NCI-H1694 treated with DMSO at 0.1 percent for 48 hours (cell line): ENCODE measurements around the gene FAM81B.

Experiments
- DNase-seq: peaks from one replicate; lab custom pipeline; 2025; lab: John Stamatoyannopoulos, UW

The FAM81B gene

GRCh38 chr5:95401626-95402025 is 10.5 kb downstream of the FAM81B start:
- no peak for DNase-seq

GRCh38 chr5:95403996-95404395 is 12.8 kb downstream of the FAM81B start:
- no peak for DNase-seq

GRCh38 chr5:95406426-95407090 is 15.4 kb downstream of the FAM81B start:
- DNase-seq = no peak

GRCh38 chr5:95410279-95410678 is 19.1 kb downstream of the FAM81B start:
- no peak for DNase-seq

DNA sequence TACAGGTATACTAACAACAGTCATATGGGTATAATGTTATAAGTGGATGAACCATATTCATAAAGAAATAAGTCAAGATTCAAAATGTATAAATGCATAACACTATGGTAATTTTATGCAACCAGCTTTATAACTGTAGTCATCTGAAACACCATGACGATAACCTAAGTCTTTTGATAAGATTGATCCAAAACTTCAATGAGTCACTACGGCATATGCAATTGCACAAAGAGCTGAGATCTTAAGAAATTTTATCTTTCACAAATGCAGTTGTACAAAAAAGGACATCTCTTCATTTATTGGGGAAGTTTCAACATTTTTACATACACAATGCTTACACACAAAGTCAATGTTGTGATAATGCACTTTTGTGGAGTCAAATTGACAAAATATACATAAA is 20.3 kb downstream of the FAM81B start:
- DNase-seq = no peak

- no peak for DNase-seq
Observed at GRCh38 chr5:95414451-95414850, 23.3 kb downstream of the FAM81B start.

DNA sequence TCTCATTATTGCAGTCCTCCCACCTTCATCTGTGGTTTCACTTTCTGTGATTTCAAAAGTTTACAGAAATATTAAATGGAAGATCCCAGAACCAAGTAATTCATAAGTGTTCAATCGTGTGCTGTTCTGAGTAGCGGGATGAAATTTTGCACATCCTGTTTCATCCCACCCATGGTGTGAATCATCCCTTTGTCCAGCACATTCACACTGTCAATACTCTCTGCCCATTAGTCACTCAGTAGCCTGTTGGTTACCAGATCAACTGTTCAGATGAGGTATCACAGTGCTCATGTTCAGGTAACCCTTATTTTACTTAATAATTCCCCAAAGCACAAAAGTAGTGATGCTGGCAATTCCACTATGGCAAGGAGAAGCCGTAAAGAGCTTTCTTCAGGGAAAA is 26.8 kb downstream of the FAM81B start:
- DNase-seq = no peak

DNA sequence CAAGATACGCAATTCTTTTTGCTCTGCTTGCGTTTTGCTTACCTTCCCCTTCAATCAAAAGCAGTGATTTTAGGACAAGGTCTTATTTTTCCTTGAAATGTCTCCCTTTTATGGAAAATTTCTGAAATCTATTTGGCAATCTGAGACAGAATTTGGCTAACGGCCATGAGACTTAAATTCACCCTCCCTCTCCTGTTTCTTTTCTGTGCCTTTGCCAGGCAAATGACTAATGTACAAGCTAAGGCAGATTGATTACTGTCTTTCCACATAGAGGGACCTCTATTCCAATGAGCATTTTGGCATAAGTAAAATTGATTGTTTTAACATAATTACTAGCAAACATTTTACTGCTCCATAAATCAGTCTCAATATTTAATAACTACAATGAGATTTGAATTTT is 31.7 kb downstream of the FAM81B start:
- DNase-seq = no peak

GRCh38 chr5:95424016-95424415 is 32.9 kb downstream of the FAM81B start:
- no peak for DNase-seq

DNA sequence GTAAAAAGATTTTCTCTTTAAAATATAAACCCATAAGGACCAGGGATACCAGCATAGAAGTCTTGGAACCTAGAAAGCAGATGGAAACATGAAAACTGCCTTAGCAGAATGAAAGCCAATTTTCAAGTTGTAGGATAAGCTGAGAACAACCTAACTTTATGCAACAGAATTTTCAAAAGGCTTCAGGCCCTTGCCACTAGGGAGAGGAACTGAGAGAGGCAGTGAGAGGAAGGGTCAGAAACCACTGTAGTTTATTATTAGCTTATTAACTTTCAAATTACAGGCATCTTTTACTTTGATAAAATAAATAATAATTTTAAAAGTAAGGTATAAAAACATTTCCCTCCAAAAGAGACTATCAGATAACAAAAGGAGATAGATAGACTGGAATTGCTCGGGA is 33.4 kb downstream of the FAM81B start:
- no peak for DNase-seq

DNA sequence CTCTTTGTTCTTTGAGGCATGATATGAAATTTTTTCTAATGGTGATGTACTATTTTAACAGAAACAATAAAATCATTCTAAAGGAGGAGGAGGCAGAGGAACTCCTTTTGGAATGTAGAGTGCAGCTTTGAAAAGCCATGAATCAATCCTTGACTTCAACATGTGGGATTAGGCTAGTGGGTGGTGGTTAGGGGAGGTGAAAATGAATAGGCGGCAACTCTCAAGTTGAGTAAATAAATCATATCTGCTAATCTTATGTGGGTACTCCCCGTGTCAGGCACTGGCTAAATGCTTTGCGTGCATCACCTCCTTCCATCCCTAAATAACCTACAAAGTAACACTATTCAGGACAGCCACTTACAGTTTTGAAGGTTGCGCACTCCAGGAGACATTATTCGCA is 35.1 kb downstream of the FAM81B start:
- DNase-seq = no peak

DNA sequence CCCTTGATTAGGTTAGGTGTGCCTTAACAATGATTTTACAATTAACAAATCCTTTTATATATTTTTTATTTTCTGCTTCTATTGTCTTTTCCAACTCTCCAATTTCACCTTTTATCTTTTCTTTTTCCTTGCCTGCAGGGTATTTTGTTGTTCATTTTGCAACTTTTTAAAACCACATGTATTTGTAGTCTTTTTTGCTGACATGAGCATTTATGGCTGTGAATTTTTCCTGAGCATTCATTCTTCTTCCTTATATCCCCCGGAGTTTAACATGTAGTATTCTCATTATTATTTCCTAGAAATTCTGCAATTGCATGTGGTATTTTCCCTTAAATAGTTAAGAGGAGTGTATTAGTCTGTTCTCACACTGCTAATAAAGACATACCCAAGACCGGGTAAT is 41.6 kb downstream of the FAM81B start:
- no peak for DNase-seq

- no peak for DNase-seq
Observed at GRCh38 chr5:95439801-95440493, 48.8 kb downstream of the FAM81B start.

- no peak for DNase-seq
Observed at GRCh38 chr5:95440825-95441224, 49.7 kb downstream of the FAM81B start.

DNA sequence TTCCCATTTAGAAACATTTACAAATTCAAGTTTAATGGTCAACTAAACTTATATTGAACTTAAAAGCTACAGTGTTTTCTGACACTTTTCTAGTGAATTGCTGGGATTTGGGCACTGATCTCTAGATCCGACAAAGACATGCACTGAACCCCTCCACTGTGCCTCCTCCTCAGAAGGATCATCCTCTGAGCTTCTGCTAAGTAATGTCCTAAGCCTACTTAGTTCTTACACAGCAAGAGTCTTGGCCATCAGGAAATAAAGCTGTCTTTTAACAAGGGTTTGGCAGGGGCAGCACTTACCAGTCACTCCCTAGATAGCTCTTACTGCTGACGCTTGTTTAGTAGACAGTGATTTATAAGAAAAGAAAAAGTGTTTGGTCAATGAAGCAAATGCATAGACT is 50.5 kb downstream of the FAM81B start:
- no peak for DNase-seq

DNA sequence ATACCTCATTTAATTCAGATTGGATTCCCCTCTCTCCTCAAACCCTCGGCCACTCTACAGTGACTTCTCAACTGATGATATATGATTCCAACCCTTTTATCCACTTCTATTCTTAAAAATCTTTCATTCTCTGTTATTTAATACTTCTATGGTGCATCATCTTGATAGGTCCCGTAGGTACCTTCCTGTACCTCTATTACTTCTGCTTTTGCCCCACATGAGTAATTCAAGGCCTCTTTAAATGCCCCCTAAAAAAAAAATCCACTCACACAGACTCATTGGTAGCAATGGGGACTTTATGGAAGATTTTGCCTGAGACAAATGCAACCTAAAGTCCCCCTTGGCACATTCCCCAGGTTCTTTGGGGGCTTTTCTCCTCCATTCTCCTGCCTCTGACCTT is 54.3 kb downstream of the FAM81B start:
- no peak for DNase-seq

- DNase-seq = no peak
Observed at GRCh38 chr5:95445995-95446394, 54.8 kb downstream of the FAM81B start.

GRCh38 chr5:95446560-95447221 is 55.5 kb downstream of the FAM81B start:
- DNase-seq = no peak

GRCh38 chr5:95447961-95448360 is 56.8 kb downstream of the FAM81B start:
- no peak for DNase-seq

- DNase-seq = no peak
Observed at GRCh38 chr5:95448789-95449188, 57.6 kb downstream of the FAM81B start.

GRCh38 chr5:95449460-95449859 is 58.3 kb downstream of the FAM81B start:
- no peak for DNase-seq

DNA sequence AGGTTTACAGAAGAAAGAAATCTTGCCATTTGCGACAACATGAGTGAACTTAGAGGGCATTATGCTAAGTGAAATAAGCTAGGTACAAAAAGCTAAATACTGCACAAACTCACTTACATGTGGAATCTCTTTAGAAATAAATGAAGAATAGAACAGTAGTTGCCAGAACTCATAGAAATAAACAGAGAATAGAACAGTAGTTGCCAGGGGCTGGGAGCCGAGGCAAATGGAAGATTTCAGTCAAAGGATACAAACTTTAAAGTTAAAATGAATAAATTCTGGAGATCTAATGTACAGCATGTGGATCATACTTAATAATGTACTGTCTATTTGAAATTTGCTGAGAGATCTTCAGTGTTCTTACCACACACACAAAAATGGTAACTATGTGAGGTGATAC is 63.4 kb downstream of the FAM81B start:
- no peak for DNase-seq

GRCh38 chr5:95460665-95461064 is 69.5 kb downstream of the FAM81B start:
- DNase-seq = no peak
